HG02610 (cell line): ENCODE results near the gene PTN.

Source experiments
- ATAC-seq: cut with Tn5 transposase; IDR thresholded peaks from one replicate; pipeline ENCODE4 v1.9.1; 2021; ENCODE audit warnings: mild to moderate bottlenecking, moderate library complexity; ENCODE audit not compliant: unreplicated experiment

The PTN gene

DNA sequence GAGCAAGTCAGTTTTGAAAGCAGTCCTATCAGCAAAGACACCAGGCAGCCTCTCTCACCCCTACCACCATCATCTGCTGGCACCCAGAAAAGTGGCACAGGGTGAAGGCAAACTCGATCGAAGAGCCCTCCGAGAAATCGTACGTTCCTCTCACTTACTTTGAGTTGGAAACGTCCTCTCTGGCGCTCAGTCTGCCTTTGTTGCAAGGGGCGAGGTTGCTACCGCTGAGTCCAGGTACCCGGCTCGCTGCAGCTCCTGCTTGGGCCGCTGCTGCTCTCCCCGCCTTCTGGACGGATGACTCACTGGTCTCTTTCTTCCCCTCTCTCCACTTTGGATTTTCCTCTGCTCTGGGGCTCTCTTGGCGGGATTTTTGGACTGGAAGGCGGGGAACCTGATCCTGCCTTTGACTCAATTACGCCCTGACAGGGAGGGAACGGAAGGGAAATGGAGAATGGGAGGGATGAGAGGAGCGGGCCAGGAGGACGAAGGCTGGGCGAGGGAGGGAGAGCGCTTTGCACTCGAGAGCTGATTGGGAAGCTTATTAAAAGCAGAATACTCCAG is at the start of gene PTN:
Gene PTN (minus strand): TSS at position 453 of the 561 bp plus-strand sequence. CDS start 88,760 bp downstream, outside the sequence.
- no peak for ATAC-seq

DNA sequence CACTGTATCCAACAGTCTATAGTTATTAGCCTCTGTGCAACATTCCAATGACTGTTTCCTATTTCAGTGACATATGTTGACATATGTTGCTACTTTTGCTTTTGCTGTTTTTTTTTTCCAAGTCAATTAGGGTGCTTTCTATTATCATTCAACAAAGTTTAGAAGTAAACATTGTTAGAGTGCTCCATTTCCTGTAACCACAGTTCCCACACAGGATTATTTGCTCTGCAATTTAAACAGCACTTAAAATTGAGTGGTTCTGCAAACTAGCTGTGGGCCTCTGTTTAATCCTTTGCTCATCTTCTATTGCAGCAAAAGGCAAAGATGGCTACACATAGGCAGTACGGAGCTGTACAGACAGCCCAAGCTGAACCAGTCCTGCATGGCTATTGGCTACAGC is 46.5 kb upstream of the PTN start:
- ATAC-seq: no peak

- no peak for ATAC-seq
These were observed 45.4 kb upstream of the PTN start for GRCh38 chr7:137388916-137389315.

DNA sequence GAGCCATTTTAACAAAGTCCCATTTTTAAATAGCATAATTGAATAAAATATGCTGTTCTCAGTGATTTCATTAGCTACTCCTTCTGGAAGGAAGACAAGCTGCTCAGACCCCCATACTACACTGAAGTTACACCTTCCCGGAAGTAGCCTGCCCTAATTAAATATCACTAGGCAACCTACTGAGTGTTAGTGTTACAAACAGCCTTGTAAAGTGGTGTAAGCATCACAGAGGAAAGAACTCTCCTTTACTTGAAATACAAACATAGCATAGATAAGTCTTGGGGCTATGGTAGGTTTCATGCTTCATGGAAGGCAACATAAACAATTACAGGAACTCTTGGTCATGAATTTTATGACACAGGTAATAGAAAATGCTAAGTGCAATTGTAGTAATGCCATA is 43.4 kb upstream of the PTN start:
- no peak for ATAC-seq

DNA sequence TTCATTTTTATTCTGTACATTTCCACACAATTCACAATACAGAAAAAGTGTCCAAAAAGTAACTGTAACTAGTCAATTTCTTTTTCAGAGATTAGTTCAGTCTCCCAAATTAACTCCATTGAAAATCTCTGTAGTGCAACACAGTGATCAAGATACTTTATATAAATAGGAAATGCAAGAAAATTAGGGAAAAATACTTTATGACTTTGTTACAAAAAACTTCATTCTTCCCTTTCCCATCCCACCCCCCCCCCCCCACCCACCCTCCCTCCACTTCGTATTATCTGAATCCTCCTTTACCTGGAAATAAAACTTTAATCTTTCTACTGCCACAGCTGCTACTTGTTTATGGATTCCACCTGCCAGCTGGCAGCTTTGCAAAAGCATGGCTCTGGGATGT is 37.5 kb upstream of the PTN start:
- no peak for ATAC-seq

DNA sequence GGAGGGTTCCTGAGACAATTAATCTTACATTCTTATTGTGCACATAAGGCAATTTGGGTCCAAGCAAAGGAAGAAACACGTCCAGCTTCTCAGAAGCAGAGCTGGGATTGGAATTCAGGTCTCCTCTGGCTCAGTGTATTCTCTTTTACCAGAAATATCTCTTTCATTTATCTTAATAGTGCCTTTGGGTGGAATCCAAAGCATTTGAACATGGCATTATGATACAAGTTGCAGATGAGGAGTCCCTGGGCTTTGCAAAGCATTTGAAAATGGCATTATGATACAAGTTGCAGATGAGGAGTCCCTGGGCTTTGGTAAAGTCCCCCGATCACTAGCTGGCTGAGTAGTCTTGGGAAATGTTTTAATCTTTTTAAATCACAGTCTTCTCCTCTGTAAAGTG is 30.0 kb upstream of the PTN start:
- no peak for ATAC-seq

DNA sequence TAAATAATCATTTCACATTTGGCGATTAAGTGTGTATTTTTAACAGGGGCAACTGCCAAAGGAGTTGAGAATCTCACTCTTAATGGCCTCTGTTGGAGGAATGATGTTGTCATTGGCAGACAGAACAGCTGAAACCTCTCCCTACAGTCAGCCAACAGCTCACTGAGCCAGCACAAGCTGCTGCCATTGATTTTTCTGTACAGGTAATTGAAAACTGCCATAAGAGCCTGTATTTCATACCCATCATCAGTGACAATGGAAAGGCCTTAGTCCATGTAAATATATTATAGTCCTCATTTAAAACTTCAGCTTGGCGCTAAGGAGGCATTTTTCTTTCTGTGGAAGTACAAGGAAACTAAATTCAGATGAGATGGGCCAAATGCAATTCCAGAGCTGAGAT is 28.1 kb upstream of the PTN start:
- ATAC-seq: no peak

DNA sequence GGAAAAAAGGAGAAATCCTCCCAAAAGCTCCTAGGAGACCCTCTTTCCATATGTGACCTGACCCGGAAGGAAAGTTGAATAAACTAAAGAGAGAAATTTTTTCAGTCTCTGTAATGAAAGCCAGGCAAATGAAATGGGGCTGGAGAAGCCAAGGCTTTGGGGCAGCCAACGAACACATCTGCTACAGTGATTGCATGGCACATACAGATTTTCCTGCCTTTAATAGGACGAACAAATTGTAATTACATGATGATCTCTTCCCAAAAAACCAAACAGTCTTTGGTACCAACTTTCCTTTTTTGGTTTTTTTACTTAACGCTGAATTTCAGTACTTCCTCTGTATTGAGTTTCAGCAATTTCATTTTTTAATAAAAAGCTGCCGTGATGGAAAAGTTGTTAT is 23.5 kb upstream of the PTN start:
- no peak for ATAC-seq

- ATAC-seq: no peak
These were observed 20.1 kb upstream of the PTN start for GRCh38 chr7:137363683-137364082.

- no peak for ATAC-seq
These were observed 16.6 kb upstream of the PTN start for GRCh38 chr7:137360087-137360679.

DNA sequence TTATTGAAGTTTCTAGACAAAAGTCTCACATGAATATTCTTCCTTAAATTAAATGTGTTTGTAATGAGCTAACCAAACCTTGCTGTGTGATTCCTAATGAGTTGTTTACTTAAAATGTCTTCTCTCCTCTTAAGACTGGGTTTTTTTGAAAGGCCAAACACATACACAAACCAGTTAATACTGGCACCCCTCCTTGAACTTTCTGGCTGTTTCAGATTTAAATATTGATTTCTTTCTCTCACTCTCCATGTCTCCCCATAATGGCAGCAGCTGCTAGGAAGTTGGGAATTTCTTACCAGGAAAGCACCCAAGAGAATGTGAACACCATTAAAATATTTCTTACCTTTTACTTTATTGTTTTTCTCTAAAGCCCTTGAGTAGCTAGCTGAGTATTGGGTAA is 11.4 kb upstream of the PTN start:
- no peak for ATAC-seq

DNA sequence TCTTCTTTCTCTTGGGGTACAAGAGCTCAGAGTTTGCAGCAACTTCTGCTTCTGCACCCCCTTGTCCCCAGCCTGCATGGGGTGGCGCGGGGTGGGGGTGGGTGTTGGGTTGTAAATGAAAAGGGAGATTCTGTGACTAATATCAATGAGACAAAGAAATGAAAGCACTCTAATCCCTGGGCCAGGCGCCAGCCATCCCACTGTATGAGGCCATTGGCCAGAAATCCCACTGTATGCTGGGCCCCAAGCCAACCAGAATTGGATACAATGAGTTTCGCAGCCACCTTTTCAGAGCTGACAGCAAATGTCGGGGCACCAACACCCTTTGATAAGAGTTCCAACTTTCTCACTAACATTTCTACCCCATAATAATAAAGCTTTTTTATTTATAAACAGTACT is 10.9 kb upstream of the PTN start:
- no peak for ATAC-seq

DNA sequence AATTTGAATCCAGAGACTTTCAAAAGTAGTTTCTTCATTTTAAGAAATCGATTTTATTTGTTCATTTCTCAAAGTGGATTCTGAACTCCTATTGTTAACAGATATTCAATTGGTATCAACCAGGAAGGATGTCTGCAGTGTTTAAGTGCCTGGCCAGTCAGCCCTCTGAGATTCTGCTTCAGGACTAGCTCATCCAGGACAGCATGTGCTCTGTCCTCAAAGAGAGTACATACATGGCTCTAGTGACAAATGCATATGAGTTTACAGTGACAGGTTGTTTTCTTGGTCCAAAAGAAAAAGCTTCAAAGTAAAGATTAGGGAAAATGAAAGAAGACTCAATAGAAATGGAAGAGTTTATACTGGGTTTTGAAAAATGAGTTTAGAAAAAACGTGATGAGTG is 8.4 kb upstream of the PTN start:
- ATAC-seq: no peak

GRCh38 chr7:137345799-137346449 is 2.4 kb upstream of the PTN start:
- no peak for ATAC-seq

DNA sequence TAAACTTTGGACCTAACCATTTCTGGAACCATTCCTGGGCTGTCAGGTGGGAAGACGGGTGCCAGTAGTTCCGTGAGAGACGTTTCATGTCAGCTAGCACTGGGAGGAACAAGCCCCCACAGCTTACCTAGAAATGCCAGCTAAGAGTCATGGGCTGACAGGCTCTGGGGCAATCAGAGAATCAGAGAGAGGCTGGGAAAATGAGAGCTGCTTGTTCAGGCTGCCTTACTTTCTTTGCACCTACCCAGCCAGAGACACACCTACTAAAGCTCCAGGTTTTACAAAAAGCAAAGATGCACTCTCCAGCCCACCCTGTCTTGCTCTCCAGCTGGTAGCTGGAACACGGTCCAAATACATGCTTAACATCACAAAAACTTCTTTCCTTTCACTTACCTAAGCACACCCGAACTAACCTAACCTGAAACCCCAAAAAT is 688 bp downstream of the PTN start:
- no peak for ATAC-seq

DNA sequence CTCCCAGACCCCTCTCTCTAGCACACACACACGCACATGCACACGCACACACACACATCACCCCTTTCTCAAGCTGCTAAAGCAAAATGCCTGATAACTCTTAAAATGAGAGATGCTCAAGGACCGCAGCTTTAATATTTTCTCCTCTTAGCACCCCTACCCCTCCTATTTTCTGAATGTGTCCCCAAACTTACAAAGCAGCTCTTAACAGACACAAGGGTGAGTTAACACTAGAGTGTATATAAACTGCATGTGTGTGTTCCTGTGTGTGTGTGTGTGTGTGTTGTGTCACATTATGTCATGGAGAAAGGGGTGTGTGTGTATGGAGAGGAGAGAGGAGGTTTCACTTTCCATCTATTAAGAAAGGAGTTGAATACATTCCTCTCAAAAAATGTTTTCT is 1.3 kb downstream of the PTN start:
- ATAC-seq: no peak

DNA sequence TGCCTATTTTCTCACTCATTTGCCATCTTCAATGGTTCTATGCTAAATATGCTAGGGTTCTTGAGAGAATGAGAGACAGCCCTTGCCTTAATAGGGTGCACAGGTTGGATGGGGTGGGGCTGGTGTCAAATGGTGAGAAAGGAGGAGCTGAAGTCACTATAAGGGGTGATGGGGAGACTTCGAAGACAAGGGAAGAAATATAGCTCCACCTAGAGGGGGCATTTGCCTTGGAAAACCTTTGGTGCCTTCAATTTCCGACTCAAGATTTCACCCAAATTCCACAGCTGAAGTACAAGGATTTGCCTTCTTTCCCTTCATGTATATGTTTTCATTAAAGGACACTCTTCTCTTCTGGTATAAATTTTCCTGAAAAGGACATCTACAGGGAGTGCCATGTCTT is 5.6 kb downstream of the PTN start:
- no peak for ATAC-seq

DNA sequence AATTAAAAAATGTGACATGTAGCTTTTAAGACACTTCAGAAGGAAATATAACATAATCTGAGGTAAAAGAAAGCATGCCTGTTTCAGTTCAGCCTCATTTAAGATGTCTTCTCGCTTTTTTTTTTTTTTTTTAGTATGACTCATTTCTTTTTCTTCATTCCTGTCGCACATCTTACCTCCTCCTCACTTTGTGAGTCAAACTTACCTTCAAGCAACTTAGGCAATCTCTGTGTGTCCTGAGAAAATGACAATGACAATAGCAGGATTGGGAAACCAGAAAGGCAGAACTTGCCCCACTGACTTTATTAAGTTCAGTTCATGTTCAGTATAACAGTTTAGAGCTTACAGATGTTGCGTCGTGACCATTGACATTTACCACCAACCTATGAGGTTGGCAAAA is 7.7 kb downstream of the PTN start:
- ATAC-seq: no peak

- ATAC-seq: no peak
These were observed 12.2 kb downstream of the PTN start for GRCh38 chr7:137331378-137331777.

GRCh38 chr7:137329411-137329810 is 14.1 kb downstream of the PTN start:
- no peak for ATAC-seq

DNA sequence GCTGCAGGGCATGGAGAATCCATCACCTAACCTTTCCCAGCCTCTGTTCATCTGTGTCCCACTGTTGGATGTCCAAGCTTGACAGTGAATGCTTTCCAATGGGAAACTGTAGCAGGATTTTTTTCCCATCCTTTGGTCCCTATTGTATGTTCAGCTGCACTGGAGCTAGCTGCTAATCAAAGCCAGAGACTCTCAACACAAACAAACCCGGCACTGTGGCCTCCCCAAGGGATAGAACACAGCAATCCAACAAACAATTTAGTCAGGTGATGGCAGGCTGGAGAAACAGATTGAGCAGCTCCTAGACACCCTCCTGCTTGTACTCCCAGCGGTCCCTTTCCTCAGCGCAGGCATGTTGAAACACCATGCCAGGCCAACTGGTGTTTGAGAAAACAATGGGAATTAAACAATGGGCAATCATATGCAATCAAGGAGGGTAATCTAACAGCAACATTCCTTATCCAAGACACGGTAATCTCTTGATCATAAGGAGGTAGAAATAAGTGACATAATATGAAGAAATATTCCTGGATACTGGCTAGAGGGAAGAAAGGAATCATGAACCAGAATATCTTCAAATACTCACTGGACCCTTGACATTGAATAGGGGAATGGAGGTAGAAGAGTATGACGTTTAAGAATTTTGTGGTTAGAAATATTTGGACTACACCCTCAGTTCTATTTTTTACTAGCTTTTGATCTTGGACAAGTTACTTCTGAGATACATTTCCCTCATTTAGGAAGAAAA is 15.0 kb downstream of the PTN start:
- no peak for ATAC-seq

DNA sequence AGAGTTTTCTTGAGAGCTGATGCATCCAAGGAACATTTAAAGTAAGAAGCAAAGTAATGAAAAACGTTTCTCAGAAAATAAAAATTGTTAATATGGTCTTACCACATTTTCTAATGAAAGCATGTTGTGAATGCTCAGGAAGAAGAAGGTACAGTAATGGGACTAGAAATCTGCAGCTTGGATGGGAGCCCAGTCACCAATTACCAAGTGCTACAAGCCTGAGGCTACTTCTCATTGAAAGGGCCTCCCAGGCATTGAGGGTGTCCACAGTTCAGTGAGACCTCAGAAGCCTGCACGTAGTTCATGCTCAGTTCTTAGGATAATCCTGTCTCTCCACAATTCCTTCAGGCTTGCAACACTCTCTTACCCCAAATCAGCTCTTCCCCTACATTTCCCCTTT is 17.6 kb downstream of the PTN start:
- ATAC-seq: no peak
